ENCODE data around the gene ENPP6. TPM values are rescaled to one million over a fixed set of nuclear protein-coding genes. Genes with fewer than 3 reads are reported as not detected.
A peak's percentile ranks its signal among the peaks of the same experiment; 100 is the strongest.

ENPP6 gene
- total RNA-seq, 1 experiment from 2014 or later, result not detected

GRCh38 chr4:184166736-184167135, 50.9 kb downstream of the ENPP6 start:
- no peak for DNase-seq (ENCODE audit: low read depth, low spot score)
- in situ Hi-C loops (cut with HindIII; ENCODE audit: low pct_unique_long_range_greater_than_20kb, low sequenced_read_pairs), result no loop called here

DNA sequence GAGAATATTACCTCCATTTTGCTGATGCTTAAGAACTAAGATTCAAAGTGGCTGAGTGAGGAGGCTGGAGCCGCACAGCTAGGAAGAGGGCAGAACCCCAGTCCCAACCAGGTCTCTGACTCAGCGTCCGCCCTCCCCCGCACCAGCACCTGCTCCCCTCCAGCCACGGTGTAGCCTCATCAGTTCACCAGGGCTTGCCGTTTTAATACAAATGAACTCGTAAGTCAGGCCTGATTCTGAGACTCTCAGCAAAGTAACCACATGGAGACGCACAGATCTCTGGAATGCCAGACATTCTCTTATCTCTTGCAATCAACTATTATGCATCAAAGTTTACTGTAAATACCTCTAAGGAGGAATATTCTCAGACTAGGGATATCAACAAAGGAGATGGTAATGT, 52.4 kb downstream of the ENPP6 start:
- in situ Hi-C loops (cut with HindIII; ENCODE audit: low pct_unique_long_range_greater_than_20kb, low sequenced_read_pairs), result no loop called here
- DNase-seq (ENCODE audit: low read depth, low spot score), result no peak

DNA sequence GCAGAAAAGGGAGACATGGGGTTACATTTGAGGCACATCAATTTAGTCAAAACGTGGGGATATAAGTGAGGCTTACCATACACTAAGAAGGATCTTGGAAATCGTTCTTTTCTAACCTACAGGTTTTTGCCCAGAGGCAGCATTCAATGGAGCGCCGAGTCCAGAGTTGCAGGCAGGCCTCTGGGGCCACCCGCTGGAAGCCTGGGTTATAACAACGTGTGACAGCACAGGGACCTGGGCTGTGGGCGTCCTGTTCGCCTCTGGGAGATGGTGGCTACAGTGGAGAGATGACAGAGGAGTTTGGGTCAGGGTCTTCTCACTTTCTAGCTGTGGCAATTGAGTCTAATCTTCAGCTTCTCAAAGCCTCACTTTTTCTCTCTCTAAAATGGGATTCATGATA, 53.9 kb downstream of the ENPP6 start:
- DNase-seq (ENCODE audit: low read depth, low spot score), result peak; percentile 67
- in situ Hi-C loops (cut with HindIII; ENCODE audit: low pct_unique_long_range_greater_than_20kb, low sequenced_read_pairs), result no loop called here

GRCh38 chr4:184162596-184162995, 55.1 kb downstream of the ENPP6 start:
- in situ Hi-C loops (cut with HindIII; ENCODE audit: low pct_unique_long_range_greater_than_20kb, low sequenced_read_pairs), result no loop called here
- no peak for DNase-seq (ENCODE audit: low read depth, low spot score)

GRCh38 chr4:184157322-184157721, 60.4 kb downstream of the ENPP6 start:
- DNase-seq (ENCODE audit: low read depth, low spot score), result no peak
- in situ Hi-C loops (cut with HindIII; ENCODE audit: low pct_unique_long_range_greater_than_20kb, low sequenced_read_pairs), result no loop called here

- in situ Hi-C loops (cut with HindIII; ENCODE audit: low pct_unique_long_range_greater_than_20kb, low sequenced_read_pairs), result no loop called here
Observed at GRCh38 chr4:184156163-184156920, 61.3 kb downstream of the ENPP6 start.

DNA sequence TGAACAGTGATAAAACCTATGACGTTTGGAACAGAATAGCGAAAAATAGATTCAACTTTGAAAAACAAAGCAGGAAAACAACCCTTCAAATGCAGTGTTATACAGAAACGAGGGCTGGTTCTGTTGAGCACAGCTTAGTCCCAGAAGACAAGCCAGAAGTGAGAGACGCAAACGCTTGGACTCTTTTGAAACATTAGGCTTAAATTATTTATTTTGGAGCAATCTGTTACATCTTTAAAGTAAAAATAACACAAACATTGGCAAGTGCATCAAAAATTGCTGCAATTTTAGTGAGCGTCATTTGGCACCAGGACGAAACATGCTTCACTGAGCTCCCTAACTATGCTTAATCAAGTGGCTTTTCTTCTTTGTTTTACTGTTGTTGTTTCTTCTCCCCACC, 63.5 kb downstream of the ENPP6 start:
- in situ Hi-C loops (cut with HindIII; ENCODE audit: low pct_unique_long_range_greater_than_20kb, low sequenced_read_pairs), result no loop called here
- no peak for DNase-seq (ENCODE audit: low read depth, low spot score)

More at GRCh38 chr4:184156163-184156920, 61.3 kb downstream of the ENPP6 start:
- no peak for DNase-seq (ENCODE audit: low read depth, low spot score)

DNA sequence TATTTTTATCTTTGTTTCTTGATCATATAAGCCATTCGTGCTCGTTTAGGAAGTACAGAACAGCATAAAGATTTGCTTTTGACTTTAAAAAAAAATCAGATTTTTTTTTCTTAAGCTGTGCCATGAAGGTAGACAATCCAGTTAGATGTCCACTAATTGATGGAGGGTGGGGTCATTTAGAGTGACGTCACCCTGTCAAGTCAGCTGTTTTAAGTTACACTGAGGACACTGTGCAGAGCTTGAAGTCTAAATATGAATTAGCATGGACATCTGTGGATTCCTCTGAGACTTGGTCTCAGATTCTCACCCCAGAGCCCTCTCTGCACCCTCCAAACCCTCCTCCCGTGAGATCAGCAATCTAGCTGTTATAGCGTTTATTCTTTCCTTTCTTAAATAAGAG, 63.9 kb downstream of the ENPP6 start:
- DNase-seq (ENCODE audit: low read depth, low spot score), result no peak
- in situ Hi-C loops (cut with HindIII; ENCODE audit: low pct_unique_long_range_greater_than_20kb, low sequenced_read_pairs), result no loop called here

- in situ Hi-C loops (cut with HindIII; ENCODE audit: low pct_unique_long_range_greater_than_20kb, low sequenced_read_pairs), result no loop called here
- no peak for DNase-seq (ENCODE audit: low read depth, low spot score)
Observed at GRCh38 chr4:184151988-184152485, 65.6 kb downstream of the ENPP6 start.

DNA sequence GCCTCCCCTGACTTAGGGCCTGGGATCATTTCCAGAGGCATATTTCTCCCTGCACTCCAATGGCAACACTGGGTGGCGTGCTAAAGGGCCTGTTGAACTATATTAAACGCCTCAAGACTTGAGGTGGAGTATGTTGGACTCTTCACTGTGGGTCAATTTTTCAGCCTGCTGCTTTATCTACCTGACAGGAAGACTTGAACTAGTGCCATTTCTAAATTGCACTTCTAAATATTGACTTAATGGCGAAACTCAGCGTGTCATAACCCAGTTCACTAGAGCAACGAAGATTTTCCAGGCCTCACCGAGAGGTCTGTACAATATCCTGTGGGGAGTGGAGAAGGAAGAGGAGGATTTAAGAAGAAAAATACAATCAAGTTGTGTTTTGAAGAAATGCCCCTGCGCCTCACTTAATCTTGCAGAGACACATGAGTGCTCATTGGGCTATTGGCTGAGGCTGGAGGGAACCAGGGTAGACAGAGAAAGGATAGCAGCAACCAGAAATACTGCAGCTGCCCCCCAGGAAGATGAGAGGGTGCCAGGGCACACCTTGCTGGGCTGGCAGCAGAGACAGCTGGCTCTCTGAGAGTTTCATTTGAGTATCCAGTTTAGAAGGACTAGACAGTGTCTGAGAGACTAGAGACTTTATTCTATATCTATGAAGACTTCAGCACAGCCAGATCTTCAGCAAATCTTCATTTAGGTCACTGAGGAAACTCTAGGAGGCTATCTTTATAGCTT, 67.4 kb downstream of the ENPP6 start:
- no peak for DNase-seq (ENCODE audit: low read depth, low spot score)
- in situ Hi-C loops (cut with HindIII; ENCODE audit: low pct_unique_long_range_greater_than_20kb, low sequenced_read_pairs), result no loop called here

GRCh38 chr4:184148738-184149637, 68.7 kb downstream of the ENPP6 start:
- no peak for DNase-seq (ENCODE audit: low read depth, low spot score)
- in situ Hi-C loops (cut with HindIII; ENCODE audit: low pct_unique_long_range_greater_than_20kb, low sequenced_read_pairs), result no loop called here

- in situ Hi-C loops (cut with HindIII; ENCODE audit: low pct_unique_long_range_greater_than_20kb, low sequenced_read_pairs), result no loop called here
- DNase-seq (ENCODE audit: low read depth, low spot score), result no peak
Observed at GRCh38 chr4:184147858-184148737, 69.6 kb downstream of the ENPP6 start.

DNA sequence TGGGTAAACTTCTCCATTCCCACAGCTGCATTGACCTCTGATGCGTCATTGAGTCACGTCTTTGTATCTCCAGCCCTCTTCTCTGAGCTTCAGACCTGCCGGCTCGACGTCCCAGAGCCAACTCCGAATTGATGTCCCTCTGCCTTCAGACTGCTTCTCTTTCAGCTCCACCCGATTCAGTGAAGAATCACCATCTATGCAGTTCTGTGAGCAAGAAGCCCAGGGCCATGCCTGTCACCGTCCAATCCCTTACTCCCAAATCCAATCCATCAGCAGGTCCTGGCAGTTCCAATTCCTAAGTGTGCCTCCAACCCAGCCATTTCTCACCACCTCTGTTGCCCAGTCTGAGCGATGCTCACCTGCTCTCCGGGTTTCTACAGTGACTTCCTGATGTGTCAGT, 70.7 kb downstream of the ENPP6 start:
- in situ Hi-C loops (cut with HindIII; ENCODE audit: low pct_unique_long_range_greater_than_20kb, low sequenced_read_pairs), result no loop called here
- no peak for DNase-seq (ENCODE audit: low read depth, low spot score)

DNA sequence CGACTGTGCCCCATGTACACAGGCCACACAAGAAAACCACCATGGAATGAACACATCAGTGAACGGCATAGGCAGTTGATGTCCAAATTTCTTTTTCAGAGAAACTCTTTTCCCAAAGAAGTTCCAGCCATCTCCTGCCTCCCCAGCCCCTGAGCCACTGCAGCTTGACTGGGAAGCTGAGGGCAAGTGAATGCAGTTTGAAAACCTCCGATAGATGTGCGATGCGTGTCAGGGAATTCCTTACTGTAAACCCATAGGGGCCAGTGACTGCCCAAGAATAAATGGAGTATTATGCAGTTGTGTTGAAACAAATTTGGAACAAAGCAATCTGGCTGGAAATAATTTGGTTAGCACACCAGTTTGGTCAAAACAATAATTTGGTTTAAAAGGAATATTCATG, 72.1 kb downstream of the ENPP6 start:
- in situ Hi-C loops (cut with HindIII; ENCODE audit: low pct_unique_long_range_greater_than_20kb, low sequenced_read_pairs), result no loop called here
- DNase-seq (ENCODE audit: low read depth, low spot score), result no peak

DNA sequence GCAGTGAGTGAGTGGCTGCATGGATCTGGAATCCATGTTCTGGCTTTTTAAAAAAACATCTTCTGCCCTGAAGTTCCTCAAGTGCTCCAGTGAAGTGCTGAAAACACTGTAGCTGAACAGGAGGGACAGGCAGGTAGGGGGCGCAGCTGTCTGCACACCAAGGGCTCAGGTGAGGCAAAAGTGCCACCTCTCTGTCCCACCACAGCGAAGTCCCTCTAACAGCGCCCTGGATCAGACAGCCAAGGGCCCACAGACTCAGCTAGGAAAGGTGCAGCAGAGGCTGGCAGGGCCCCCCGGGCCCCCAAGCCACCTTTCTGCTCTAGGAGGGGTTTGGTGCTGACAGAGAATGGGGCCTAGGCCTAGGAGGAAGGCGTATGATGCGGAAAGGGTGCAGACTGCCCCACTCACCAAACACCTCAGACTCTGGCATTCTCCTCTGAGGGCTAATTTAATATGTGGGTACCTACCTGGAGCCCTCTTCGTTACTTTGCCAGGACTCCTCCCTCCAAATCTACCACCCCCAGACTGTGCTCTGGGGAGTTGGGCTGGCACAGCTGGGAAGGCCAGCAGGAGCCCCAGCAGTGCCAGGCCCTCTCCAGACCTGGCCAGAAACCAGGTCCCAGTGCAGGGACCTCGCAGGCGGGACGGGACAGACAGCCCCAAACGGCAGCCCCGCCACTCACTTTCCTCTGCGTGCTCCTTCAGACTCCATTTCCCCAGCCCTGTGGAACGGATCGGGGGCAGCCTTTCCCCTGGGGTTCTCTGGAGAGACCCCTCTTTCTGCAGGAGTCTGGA, 73.7 kb downstream of the ENPP6 start:
- in situ Hi-C loops (cut with HindIII; ENCODE audit: low pct_unique_long_range_greater_than_20kb, low sequenced_read_pairs), result no loop called here
- DNase-seq (ENCODE audit: low read depth, low spot score), result no peak

Data from SK-MEL-5 (cell line).